ENCODE data around the gene GJD4. TPM values are rescaled to one million over a fixed set of nuclear protein-coding genes. Genes with fewer than 3 reads are reported as not detected.

The GJD4 gene
- not detected for total RNA-seq

GRCh38 chr10:35605191-35605590 is at the start of gene GJD4:
TSS of gene GJD4 (plus strand) at chr10:35605341. CDS start at chr10:35605568, 227 bp downstream.
- POLR2A ChIA-PET: no interaction called here
- CTCF ChIA-PET: no interaction called here
- intact Hi-C loops (cut with DNase I, micrococcal nuclease): no loop called here
- no peak within 1 kb of the TSS for H3K27ac Mint-ChIP-seq
- DNase-seq: no peak
- peaks cover 46% of the 10 kb centered on the region for H3K27me3 Mint-ChIP-seq
- H3K36me3 Mint-ChIP-seq (ENCODE audit: low read depth): no peaks in the 10 kb centered on the region
- H3K4me1 Mint-ChIP-seq: peaks cover 3% of the 10 kb centered on the region
- ATAC-seq: no peak
- peaks cover 9% of the 10 kb centered on the region for H3K9me3 Mint-ChIP-seq (ENCODE audit: low read depth)
- H3K4me3 Mint-ChIP-seq: no peak within 1 kb of the TSS

- H3K9me3 Mint-ChIP-seq (ENCODE audit: low read depth): no peaks in the 10 kb centered on the region
- DNase-seq (no peak), ATAC-seq (no peak)
- H3K4me3 Mint-ChIP-seq: no peak overlapping the region
- CTCF ChIA-PET: interaction anchor here (0.6 to 2.4 kb wide), 2 partner anchors 7 to 24 kb away, joined by 3 to 9 read pairs; no protein-coding TSS in a partner anchor
- POLR2A ChIA-PET: no interaction called here
- H3K27me3 Mint-ChIP-seq: no peaks in the 10 kb centered on the region
- no peak overlapping the region for H3K27ac Mint-ChIP-seq
- intact Hi-C loops (cut with DNase I, micrococcal nuclease): no loop called here
- no peaks in the 10 kb centered on the region for H3K4me1 Mint-ChIP-seq
- H3K36me3 Mint-ChIP-seq (ENCODE audit: low read depth): peaks cover 7% of the 10 kb centered on the region
Observed at GRCh38 chr10:35555962-35556930, 48.9 kb upstream of the GJD4 start.

- intact Hi-C loops (cut with DNase I, micrococcal nuclease): no loop called here
- no peaks in the 10 kb centered on the region for H3K27me3 Mint-ChIP-seq
- H3K4me3 Mint-ChIP-seq: no peak overlapping the region
- no peak for ATAC-seq
- ChIA-PET CTCF (no interaction called here), POLR2A (no interaction called here)
- no peak for DNase-seq
- H3K4me1 Mint-ChIP-seq: no peaks in the 10 kb centered on the region
- H3K36me3 Mint-ChIP-seq (ENCODE audit: low read depth): peaks cover 14% of the 10 kb centered on the region
- H3K9me3 Mint-ChIP-seq (ENCODE audit: low read depth): no peaks in the 10 kb centered on the region
- no peak overlapping the region for H3K27ac Mint-ChIP-seq
Observed at GRCh38 chr10:35558276-35558675, 46.9 kb upstream of the GJD4 start.

GRCh38 chr10:35559416-35559815 is 45.7 kb upstream of the GJD4 start:
- Mint-ChIP-seq H3K9me3 (ENCODE audit: low read depth) (no peaks in the 10 kb centered on the region), H3K27me3 (no peaks in the 10 kb centered on the region), H3K4me3 (no peak overlapping the region), H3K4me1 (no peaks in the 10 kb centered on the region), H3K36me3 (ENCODE audit: low read depth) (peaks cover 14% of the 10 kb centered on the region), H3K27ac (no peak overlapping the region)
- POLR2A ChIA-PET: no interaction called here
- CTCF ChIA-PET: no interaction called here
- intact Hi-C loops (cut with DNase I, micrococcal nuclease): no loop called here
- ATAC-seq: no peak
- no peak for DNase-seq

GRCh38 chr10:35561715-35562114 is 43.4 kb upstream of the GJD4 start:
- Mint-ChIP-seq H3K9me3 (ENCODE audit: low read depth) (no peaks in the 10 kb centered on the region), H3K27ac (no peak overlapping the region), H3K4me3 (no peak overlapping the region), H3K27me3 (no peaks in the 10 kb centered on the region), H3K36me3 (ENCODE audit: low read depth) (peaks cover 16% of the 10 kb centered on the region), H3K4me1 (no peaks in the 10 kb centered on the region)
- DNase-seq (no peak), ATAC-seq (no peak)
- intact Hi-C loops (cut with DNase I, micrococcal nuclease): loop anchor here in 1 of 2 experiments (2.0 kb wide), 2 partner anchors 321 to 441 kb away; no protein-coding TSS in a partner anchor
- POLR2A ChIA-PET: no interaction called here
- CTCF ChIA-PET: interaction anchor here (0.8 to 2.4 kb wide), 6 partner anchors 15 to 200 kb away, joined by 3 to 16 read pairs (median 5); no protein-coding TSS in a partner anchor

- Mint-ChIP-seq H3K27ac (no peak overlapping the region), H3K9me3 (ENCODE audit: low read depth) (no peaks in the 10 kb centered on the region), H3K4me1 (no peaks in the 10 kb centered on the region), H3K36me3 (ENCODE audit: low read depth) (peaks cover 16% of the 10 kb centered on the region), H3K27me3 (no peaks in the 10 kb centered on the region), H3K4me3 (no peak overlapping the region)
- intact Hi-C loops (cut with DNase I, micrococcal nuclease): loop anchor here in 1 of 2 experiments (2.0 kb wide), 2 partner anchors 322 to 442 kb away; no protein-coding TSS in a partner anchor
- ChIA-PET POLR2A (no interaction called here), CTCF (interaction anchor here (0.6 to 2.4 kb wide), 34 partner anchors 8 to 463 kb away, joined by 3 to 16 read pairs (median 4); no protein-coding TSS in a partner anchor)
- no peak for DNase-seq
- ATAC-seq: no peak
Observed at GRCh38 chr10:35562427-35562826, 42.7 kb upstream of the GJD4 start.

- Mint-ChIP-seq H3K36me3 (ENCODE audit: low read depth) (peaks cover 18% of the 10 kb centered on the region), H3K27ac (no peak overlapping the region), H3K27me3 (no peaks in the 10 kb centered on the region), H3K9me3 (ENCODE audit: low read depth) (no peaks in the 10 kb centered on the region), H3K4me3 (no peak overlapping the region), H3K4me1 (no peaks in the 10 kb centered on the region)
- CTCF ChIA-PET: interaction anchor here (0.6 to 2.4 kb wide), 42 partner anchors 8 to 464 kb away, joined by 3 to 16 read pairs (median 4); no protein-coding TSS in a partner anchor
- POLR2A ChIA-PET: no interaction called here
- intact Hi-C loops (cut with DNase I, micrococcal nuclease): loop anchor here in 1 of 2 experiments (2.0 kb wide), 2 partner anchors 323 to 443 kb away; no protein-coding TSS in a partner anchor
- DNase-seq (peak; percentile 72), ATAC-seq (peak; percentile 51)
Observed at GRCh38 chr10:35563261-35563891, 41.8 kb upstream of the GJD4 start.

GRCh38 chr10:35564341-35564968 is 40.7 kb upstream of the GJD4 start:
- intact Hi-C loops (cut with DNase I, micrococcal nuclease): no loop called here
- ATAC-seq: no peak
- CTCF ChIA-PET: interaction anchor here (0.8 to 2.2 kb wide), 5 partner anchors 13 to 455 kb away, joined by 3 to 8 read pairs (median 3); no protein-coding TSS in a partner anchor

GRCh38 chr10:35565602-35566081 is 39.5 kb upstream of the GJD4 start:
- no peak for DNase-seq
- no peaks in the 10 kb centered on the region for H3K4me1 Mint-ChIP-seq
- peak overlapping the region; percentile 13 for H3K27ac Mint-ChIP-seq
- POLR2A ChIA-PET: no interaction called here
- H3K4me3 Mint-ChIP-seq: no peak overlapping the region
- CTCF ChIA-PET: interaction anchor here (0.7 kb wide), 1 partner anchor 36 kb away, joined by 3 read pairs; no protein-coding TSS in a partner anchor
- no peaks in the 10 kb centered on the region for H3K27me3 Mint-ChIP-seq
- H3K9me3 Mint-ChIP-seq (ENCODE audit: low read depth): no peaks in the 10 kb centered on the region
- no peak for ATAC-seq
- peaks cover 26% of the 10 kb centered on the region for H3K36me3 Mint-ChIP-seq (ENCODE audit: low read depth)
- intact Hi-C loops (cut with DNase I, micrococcal nuclease): no loop called here

More at GRCh38 chr10:35564341-35564968, 40.7 kb upstream of the GJD4 start:
- H3K4me3 Mint-ChIP-seq: no peak overlapping the region
- no peaks in the 10 kb centered on the region for H3K27me3 Mint-ChIP-seq
- no peaks in the 10 kb centered on the region for H3K9me3 Mint-ChIP-seq (ENCODE audit: low read depth)
- no peak overlapping the region for H3K27ac Mint-ChIP-seq
- H3K4me1 Mint-ChIP-seq: no peaks in the 10 kb centered on the region
- DNase-seq: no peak
- H3K36me3 Mint-ChIP-seq (ENCODE audit: low read depth): peaks cover 23% of the 10 kb centered on the region
- POLR2A ChIA-PET: no interaction called here

- no peaks in the 10 kb centered on the region for H3K27me3 Mint-ChIP-seq
- ATAC-seq (no peak), DNase-seq (no peak)
- ChIA-PET POLR2A (no interaction called here), CTCF (interaction anchor here (0.8 kb wide), 1 partner anchor 33 kb away, joined by 4 read pairs; no protein-coding TSS in a partner anchor)
- intact Hi-C loops (cut with DNase I, micrococcal nuclease): no loop called here
- H3K9me3 Mint-ChIP-seq (ENCODE audit: low read depth): no peaks in the 10 kb centered on the region
- no peak overlapping the region for H3K4me3 Mint-ChIP-seq
- no peak overlapping the region for H3K27ac Mint-ChIP-seq
- H3K36me3 Mint-ChIP-seq (ENCODE audit: low read depth): peaks cover 23% of the 10 kb centered on the region
- no peaks in the 10 kb centered on the region for H3K4me1 Mint-ChIP-seq
Observed at GRCh38 chr10:35567951-35568350, 37.2 kb upstream of the GJD4 start.

- Mint-ChIP-seq H3K36me3 (ENCODE audit: low read depth) (peaks cover 26% of the 10 kb centered on the region), H3K27ac (no peak overlapping the region), H3K4me3 (no peak overlapping the region), H3K4me1 (no peaks in the 10 kb centered on the region), H3K27me3 (no peaks in the 10 kb centered on the region), H3K9me3 (ENCODE audit: low read depth) (no peaks in the 10 kb centered on the region)
- ATAC-seq (no peak), DNase-seq (no peak)
- intact Hi-C loops (cut with DNase I, micrococcal nuclease): no loop called here
- ChIA-PET CTCF (interaction anchor here (0.7 kb wide), 1 partner anchor 292 kb away, joined by 3 read pairs; no protein-coding TSS in a partner anchor), POLR2A (no interaction called here)
Observed at GRCh38 chr10:35568483-35569015, 36.6 kb upstream of the GJD4 start.

Data from activated CD4-positive, alpha-beta T cell treated with anti-CD3 and anti-CD28 coated beads for 36 hours (primary cell).